WERI-Rb-1 (cell line): ENCODE data around the gene NLRP14.

ENCODE experiments used
- DNase-seq: peaks from one replicate; pipeline ENCODE4 v3.0.0-alpha.2; 2020
- H3K27ac ChIP-seq: fragments of 250-450 bp; sonication (Bioruptor Pico); 2 replicates; pipeline ENCODE4 v1.5.1; 2020; ENCODE audit warnings: mild to moderate bottlenecking, moderate library complexity
- H3K27me3 ChIP-seq: fragments of 250-450 bp; sonication (Bioruptor Pico); 2 replicates; pipeline ENCODE4 v1.5.1; 2021; ENCODE audit warnings: mild to moderate bottlenecking, low read depth, moderate library complexity; ENCODE audit not compliant: insufficient read depth, severe bottlenecking
- H3K36me3 ChIP-seq: fragments of 250-450 bp; sonication (Bioruptor Pico); 2 replicates; pipeline ENCODE4 v1.5.1; 2020; ENCODE audit warnings: mild to moderate bottlenecking, moderate library complexity
- H3K4me3 ChIP-seq: 2 replicates; pipeline ENCODE4 v1.5.1; 2011; ENCODE audit warnings: low read depth, mild to moderate bottlenecking, control low read depth, low read length
- H3K9me3 ChIP-seq: fragments of 250-450 bp; sonication (Bioruptor Pico); 2 replicates; pipeline ENCODE4 v1.5.1; 2021; ENCODE audit warnings: mild to moderate bottlenecking, moderate library complexity; ENCODE audit not compliant: severe bottlenecking
- CTCF ChIP-seq: IDR thresholded peaks from 2 replicates; pipeline ENCODE4 v1.5.1; 2011; ENCODE audit warnings: low read depth, mild to moderate bottlenecking, control low read depth, inconsistent platforms, low read length

The NLRP14 gene, protein sequence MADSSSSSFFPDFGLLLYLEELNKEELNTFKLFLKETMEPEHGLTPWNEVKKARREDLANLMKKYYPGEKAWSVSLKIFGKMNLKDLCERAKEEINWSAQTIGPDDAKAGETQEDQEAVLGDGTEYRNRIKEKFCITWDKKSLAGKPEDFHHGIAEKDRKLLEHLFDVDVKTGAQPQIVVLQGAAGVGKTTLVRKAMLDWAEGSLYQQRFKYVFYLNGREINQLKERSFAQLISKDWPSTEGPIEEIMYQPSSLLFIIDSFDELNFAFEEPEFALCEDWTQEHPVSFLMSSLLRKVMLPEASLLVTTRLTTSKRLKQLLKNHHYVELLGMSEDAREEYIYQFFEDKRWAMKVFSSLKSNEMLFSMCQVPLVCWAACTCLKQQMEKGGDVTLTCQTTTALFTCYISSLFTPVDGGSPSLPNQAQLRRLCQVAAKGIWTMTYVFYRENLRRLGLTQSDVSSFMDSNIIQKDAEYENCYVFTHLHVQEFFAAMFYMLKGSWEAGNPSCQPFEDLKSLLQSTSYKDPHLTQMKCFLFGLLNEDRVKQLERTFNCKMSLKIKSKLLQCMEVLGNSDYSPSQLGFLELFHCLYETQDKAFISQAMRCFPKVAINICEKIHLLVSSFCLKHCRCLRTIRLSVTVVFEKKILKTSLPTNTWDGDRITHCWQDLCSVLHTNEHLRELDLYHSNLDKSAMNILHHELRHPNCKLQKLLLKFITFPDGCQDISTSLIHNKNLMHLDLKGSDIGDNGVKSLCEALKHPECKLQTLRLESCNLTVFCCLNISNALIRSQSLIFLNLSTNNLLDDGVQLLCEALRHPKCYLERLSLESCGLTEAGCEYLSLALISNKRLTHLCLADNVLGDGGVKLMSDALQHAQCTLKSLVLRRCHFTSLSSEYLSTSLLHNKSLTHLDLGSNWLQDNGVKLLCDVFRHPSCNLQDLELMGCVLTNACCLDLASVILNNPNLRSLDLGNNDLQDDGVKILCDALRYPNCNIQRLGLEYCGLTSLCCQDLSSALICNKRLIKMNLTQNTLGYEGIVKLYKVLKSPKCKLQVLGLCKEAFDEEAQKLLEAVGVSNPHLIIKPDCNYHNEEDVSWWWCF

DNA sequence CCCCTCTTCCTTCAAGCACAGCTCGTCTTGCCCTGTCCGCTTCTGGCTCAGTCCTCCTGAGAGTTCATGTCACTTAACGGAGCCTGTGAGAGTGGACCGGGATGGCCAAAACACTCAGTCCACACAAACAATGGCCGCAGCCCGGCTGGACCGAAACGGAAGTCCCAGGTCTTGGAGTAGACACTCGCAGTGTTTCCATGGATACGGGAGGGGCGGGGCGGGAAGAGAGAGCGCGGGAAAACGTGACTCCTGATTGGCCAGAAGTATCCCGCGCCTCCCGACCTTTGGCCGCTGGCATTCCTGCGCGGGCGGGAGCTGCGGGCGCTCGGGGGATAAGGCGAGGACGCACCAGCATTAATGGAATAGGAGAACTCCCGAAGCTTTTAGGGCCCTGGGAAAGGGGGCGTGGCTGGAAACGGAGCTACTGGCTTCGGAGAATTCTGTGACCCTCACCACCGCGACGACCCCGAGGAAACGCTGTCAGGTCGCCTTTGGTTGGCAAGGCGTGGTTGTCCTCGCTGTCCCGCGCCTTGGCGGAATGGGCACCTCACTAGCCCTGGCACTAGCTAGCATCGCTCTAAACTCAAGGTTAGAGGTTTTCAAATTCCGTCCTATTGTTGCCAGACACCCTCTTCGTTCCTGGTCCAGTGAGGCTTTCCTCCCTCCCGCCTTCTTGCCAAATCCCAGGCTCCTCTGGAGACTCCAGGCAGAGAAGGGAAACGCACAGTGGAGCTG lies at the start of gene NLRP14, which contains the start of gene ZNF214:
TSS of gene NLRP14 (plus strand) at position 297 of the 735 bp plus-strand sequence. CDS start 18,108 bp downstream, outside the sequence.
TSS of gene ZNF214 (minus strand) at position 164 of the 735 bp plus-strand sequence. CDS start 17,511 bp downstream, outside the sequence.
- H3K9me3 ChIP-seq: no peaks in the 10 kb centered on the region
- H3K27ac ChIP-seq: peak within 1 kb of the TSS; percentile 59
- no peaks in the 10 kb centered on the region for H3K27me3 ChIP-seq
- TF ChIP-seq CTCF: no peak
- H3K36me3 ChIP-seq: no peaks in the 10 kb centered on the region
- H3K4me3 ChIP-seq: peak within 1 kb of the TSS; percentile 53
- peak; percentile 94 for DNase-seq

- DNase-seq: no peak
- Histone ChIP-seq H3K36me3 (no peaks in the 10 kb centered on the region), H3K27me3 (no peaks in the 10 kb centered on the region), H3K4me3 (no peak overlapping the region), H3K27ac (no peak overlapping the region), H3K9me3 (no peaks in the 10 kb centered on the region)
- TF ChIP-seq CTCF: no peak
Measured at GRCh38 chr11:6979365-6979764, 40.9 kb upstream of the NLRP14 start.

DNA sequence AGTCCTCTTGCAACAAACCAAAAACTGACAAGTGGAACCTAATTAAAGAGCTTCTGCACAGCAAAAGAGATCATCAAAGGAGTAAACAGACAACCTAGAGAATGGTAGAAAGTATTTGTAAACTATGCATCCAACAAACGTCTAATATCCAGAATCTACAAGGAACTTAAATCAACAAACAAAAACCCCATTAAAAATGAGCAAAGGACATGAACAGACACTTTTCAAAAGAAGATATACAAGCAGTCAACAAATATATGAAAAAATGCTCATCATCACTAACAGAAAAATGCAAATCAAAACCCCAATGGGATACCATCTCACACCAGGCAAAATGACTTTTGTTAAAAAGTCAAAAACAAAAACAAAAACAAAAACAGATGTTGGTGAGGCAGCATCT lies 33.8 kb upstream of the NLRP14 start:
- Histone ChIP-seq H3K9me3 (no peaks in the 10 kb centered on the region), H3K4me3 (no peak overlapping the region), H3K27me3 (no peaks in the 10 kb centered on the region), H3K27ac (no peak overlapping the region), H3K36me3 (no peaks in the 10 kb centered on the region)
- TF ChIP-seq CTCF: no peak
- DNase-seq: no peak

DNA sequence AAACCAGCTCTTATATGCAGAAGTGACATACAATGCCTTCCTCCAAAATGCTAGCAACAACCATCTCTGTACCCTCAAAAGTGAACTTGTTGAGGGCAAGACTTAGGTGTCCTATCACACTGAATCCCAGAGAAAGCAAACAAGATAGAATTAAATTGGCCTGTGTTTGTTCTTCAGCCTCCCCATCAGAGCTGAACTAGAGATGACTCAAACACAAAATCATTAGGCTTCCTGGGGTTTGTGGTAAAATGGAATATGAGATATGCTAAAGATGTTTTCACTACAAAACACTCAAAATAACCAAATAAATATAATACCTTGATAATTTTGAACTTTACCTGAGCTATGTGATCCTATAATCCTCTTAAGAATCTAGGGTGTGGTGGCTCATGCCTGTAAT lies 31.8 kb upstream of the NLRP14 start:
- DNase-seq: no peak
- Histone ChIP-seq H3K36me3 (no peaks in the 10 kb centered on the region), H3K9me3 (no peaks in the 10 kb centered on the region), H3K27ac (no peak overlapping the region), H3K4me3 (no peak overlapping the region), H3K27me3 (no peaks in the 10 kb centered on the region)
- no peak for TF ChIP-seq CTCF

DNA sequence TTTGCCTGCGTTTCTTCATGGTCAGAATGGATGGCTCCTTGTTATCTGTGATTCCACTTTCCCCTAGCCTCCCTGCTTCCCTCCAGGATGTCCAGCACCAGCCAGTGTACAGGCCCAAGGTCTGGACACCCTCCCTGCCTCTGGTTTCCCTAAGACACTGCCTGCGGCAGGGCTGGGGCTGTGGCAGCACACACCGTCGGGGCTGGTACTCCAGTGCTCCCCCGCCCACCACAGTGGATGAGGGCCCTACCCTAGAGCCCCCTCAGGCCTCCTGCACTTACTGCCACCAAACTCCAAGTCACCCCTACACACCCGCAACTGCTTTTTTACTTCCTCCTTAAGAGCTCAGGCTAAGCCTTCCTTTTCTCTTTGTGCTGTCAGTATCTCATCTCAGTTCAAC lies 29.1 kb upstream of the NLRP14 start:
- DNase-seq: no peak
- H3K4me3 ChIP-seq: no peak overlapping the region
- H3K27ac ChIP-seq: no peak overlapping the region
- no peaks in the 10 kb centered on the region for H3K9me3 ChIP-seq
- no peaks in the 10 kb centered on the region for H3K27me3 ChIP-seq
- H3K36me3 ChIP-seq: no peaks in the 10 kb centered on the region
- TF ChIP-seq CTCF: no peak
